Fibroblast of lung (primary cell): ENCODE data around the gene DCAF16.

Experiments used
- EZH2 ChIP-seq: IDR thresholded peaks from 2 replicates; pipeline ENCODE4 v1.5.1; 2012; ENCODE audit warnings: low read length, control low read depth, mild to moderate bottlenecking; ENCODE audit errors: missing control alignments
- TF ChIP-seq, protein P1 (sequence below), 2 donors: IDR thresholded peaks in 1 of 2; conservative IDR thresholded peaks in 1 of 2; 1 replicate in 1 of 2; 2 replicates in 1 of 2; pipeline ENCODE4 v1.5.1; 2011 to 2012; ENCODE audit warnings: low read length in 2 of 2, control low read depth in 1 of 2, inconsistent platforms in 1 of 2, low read depth in 1 of 2, mild to moderate bottlenecking in 1 of 2

DNA sequence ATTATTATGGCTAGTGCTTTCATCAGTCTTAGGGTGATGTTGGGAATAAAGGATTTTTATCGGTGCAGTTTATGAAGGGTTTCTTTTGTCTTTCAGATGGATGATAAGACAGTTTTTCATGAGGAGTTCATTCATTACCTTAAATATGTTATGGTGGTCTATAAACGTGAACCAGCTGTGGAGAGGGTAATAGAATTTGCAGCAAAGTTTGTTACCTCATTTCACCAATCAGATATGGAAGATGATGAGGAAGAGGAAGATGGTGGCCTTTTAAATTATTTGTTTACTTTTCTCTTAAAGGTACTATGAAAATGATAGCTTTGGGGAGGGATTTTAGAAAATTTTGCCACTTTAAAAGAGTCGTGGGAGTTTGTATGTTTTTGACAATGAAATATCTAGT, 1.6 kb upstream of the DCAF16 start:
- TF ChIP-seq, protein P1, sequence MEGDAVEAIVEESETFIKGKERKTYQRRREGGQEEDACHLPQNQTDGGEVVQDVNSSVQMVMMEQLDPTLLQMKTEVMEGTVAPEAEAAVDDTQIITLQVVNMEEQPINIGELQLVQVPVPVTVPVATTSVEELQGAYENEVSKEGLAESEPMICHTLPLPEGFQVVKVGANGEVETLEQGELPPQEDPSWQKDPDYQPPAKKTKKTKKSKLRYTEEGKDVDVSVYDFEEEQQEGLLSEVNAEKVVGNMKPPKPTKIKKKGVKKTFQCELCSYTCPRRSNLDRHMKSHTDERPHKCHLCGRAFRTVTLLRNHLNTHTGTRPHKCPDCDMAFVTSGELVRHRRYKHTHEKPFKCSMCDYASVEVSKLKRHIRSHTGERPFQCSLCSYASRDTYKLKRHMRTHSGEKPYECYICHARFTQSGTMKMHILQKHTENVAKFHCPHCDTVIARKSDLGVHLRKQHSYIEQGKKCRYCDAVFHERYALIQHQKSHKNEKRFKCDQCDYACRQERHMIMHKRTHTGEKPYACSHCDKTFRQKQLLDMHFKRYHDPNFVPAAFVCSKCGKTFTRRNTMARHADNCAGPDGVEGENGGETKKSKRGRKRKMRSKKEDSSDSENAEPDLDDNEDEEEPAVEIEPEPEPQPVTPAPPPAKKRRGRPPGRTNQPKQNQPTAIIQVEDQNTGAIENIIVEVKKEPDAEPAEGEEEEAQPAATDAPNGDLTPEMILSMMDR (conservative IDR thresholded peaks at IDR 0.05 in 1 of 2, IDR thresholded peaks at IDR 0.05 in 1 of 2; ENCODE audit: low read depth in 1 of 2, low read length in 2 of 2), result no peak
- TF ChIP-seq EZH2, result no peak
